Measurements from ENCODE around the gene ASTN2.
A peak's percentile ranks its signal among the peaks of the same experiment; 100 is the strongest.

Gene ASTN2

DNA sequence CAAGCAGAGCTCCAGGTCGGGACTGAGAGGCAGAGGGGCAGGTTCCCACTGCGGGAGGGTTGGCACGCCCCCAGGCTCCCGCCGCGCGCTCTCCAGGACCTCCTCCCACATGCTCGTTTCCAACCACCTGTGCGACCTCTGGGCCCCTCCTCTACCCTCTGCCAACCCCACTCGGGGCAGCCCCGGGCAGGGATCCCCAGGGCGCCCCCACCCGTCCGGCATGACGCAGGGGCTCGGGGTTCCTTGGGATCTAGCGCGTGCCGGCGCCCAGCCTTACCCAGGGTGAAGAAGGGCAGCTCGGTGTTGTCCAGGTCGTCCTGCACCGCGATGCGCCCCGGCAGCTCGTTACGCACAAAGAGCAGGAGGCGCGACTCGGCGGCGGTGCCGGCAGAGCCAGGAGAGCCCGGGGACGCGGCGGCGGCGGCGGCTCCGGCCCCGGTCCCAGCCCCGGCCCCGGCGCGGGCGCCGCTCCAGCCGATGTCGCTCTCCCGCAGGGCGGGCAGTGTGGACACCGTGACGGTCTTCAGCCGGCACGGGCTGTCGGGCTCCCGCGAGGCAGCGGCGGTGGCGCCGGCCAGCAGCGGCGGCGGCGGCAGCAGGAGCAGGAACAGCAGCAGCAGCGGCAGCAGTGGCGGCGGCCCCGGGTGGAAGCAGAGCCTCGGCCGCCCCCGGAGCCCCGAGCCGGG, 494 bp downstream of the ASTN2 start:
- DNase-seq = peak; percentile 48

DNA sequence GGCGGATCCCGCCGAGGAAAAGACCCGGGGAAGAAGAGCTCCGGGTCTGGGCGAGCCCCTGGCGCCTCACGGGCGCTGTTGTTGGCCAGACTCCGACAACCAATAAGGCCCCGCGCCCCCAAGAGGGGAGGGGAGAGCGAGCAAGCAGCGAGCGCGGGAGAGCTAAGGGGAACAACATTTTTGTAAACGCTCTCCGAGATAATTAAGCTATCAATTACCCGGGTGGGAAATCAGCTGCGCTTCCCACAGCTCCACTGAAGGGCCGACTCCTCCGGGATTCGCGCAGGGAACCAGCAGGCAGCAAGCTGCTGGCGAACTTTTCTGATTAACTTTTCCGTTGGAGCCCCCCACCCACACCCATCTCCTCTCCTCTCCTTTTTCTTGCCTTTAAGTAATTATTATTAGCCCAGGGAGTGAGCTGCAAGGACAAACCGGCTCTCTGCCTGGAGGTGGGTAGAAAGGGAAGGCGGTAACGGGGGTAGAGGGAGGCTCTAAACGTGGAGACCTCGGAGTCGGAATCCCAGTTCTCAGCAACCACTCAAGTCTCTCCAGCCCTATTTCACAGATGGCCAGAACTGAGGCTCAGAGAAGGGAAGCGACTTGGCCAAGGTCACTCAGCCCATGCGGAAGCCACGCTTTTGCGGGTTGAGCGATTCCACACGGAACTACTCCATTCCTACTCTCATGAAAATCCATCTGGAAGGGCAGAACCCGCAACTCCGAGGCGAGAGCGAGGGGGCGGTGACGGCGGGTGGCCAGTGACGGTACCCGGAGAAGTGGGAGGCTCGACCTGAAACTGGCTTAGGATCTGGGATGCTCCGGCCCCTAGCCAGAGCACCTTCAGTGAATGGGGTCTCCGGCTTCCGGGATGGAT, 1.3 kb downstream of the ASTN2 start:
- peak; percentile 44 for DNase-seq

DNA sequence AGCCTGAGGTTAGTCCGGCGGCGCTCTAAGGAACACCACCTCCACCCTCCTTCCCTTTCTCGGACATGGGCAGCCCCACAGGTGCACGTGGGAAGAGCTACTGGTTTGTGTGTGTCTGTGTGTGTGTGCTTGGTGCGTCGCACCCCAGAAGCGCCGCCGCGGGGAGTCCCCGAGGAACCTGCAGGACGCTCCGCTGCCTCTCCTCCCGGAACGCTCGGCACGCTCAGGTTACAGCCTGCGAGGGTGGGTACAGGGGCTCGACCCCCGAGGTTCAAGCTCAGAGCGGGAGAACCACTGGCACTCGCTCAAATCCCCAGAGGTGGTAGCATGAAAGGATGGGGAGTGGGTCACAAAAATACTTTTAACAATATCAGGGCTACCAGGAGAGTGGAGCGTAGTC, 2.0 kb downstream of the ASTN2 start:
- DNase-seq = peak; percentile 11

DNA sequence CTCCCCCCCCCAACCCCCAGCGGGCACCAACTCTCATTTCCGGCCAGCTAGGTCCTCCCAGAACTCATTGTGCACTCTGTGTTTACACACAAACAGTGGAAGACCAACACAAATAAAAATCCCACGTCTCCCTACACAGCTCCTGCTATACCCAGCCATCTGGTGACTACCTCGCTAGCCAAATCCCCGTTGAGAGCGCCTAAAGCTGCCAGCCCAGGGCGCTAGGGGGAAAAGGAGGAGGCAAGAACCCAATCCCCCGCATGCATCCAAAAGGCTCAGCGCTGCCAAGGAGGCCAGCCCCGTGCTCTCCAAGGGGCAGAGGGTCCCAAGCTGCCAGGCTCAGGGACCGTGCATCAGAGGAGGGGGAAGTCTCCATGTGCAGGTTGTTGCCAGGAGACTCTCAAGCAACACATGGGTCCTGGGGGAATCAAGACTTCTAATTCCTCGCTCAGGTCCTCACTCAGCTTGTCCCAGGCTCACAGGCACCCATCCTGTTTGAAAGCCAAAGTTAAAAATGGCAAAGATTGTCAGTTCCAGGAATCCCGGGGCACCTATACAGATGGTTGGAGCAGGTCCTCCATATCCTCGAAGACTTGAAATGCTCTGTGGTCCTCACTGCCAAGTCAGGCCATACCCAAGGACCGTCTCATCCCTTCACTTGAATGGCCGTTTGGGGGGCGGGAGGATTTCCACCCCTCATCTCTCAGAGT, 2.7 kb downstream of the ASTN2 start:
- DNase-seq = peak; percentile 5

DNA sequence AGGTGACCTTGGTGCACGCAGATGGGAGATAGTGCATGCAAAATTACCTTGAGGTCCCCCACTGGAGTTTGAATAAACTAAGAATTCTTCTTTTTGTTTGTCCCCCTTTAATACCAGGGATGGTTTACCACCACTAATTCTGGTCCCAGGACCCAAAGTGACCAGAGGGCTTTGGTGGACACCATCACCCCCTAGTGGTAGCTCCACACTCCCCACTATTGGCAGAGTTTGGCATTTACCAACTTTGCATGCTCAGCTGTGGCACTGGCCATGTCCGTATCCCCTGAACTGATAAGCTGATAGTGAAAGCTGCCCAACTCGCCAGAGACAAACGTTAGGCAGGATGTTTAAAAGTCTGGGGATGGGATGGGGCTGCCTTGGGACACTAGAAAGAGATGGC, 3.3 kb downstream of the ASTN2 start:
- DNase-seq = peak; percentile 69

DNA sequence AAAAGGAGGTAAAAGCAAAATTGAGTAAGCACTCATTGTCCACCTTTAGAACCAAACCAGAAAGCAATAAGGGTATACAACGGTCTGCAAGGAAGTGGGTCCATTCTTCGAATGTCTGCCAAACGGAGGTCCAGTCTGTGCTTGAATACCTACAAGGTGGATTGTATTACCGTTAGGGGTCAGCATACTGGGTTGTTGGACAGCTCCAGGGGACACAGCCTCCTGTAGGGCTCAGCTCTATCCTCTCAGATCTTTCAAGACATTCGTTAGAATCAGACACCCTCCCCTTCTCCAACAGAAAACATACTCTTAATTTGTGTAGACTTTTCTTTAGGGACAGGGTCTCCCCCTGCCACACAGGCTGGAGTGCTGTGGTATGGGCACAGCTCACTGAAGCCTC, 5.5 kb downstream of the ASTN2 start:
- no peak for DNase-seq

DNA sequence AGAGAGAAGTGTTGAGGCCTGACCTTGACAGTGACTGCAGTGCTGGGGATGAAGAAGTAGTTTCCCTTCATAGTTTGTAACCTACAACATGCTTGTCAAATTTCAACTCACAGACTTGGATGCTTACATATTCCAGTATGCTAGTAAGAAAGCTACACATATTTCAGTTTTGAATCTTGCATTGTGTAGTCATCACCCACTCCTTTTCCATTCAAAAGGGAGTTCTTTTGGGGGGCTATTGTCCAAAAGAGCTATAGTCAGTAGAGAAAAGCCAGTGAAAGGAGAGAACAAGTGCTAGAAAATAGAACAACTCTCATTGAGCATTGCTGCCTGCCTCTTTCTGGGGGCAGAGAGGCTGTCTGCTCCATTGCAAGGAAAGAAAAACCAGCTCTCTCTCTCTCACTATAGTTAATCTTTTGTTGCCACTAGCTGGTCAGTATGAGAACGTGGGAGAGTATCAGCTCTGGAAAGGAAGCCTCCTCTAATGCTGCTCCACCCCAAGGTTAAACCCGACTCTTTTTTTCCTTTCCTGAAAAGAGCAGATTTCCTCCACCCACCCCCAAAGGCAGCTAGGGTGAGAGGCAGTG, 7.3 kb downstream of the ASTN2 start:
- DNase-seq = no peak

DNA sequence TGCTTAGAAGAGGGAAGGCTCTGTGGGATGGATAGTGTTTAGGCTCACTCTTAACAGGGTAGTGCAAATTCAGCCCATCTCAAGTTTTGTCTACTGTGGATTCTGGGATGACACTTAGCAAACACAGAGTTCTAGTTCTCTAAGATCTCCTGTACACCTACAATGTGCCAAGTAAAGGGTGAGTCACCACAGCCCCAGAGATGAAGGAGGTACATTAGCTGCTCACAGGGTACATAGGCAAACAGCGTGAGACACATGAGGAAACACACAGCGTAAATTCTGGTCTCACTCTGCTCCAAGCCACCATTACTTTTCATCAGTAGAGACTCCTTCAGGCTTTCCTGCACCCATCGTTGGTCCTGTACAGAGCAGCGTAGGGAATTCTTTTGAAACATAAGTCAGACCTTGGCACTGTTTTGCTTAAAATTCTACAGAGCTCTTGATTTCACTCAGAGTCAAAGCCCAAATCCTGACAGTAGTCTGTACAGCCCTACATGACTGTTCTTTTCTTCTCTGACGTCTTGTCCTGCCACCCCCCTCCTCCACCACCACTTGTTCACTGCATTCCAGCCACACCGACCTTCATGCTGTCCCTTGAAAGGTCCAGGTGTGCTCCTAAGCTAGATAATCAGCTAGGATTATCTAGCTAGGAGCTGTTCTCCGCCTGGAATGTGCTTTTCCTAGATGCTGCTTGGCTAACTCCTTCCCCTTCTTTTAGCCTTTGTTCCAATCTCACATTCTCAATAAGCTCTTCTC, 8.7 kb downstream of the ASTN2 start:
- DNase-seq = no peak

DNA sequence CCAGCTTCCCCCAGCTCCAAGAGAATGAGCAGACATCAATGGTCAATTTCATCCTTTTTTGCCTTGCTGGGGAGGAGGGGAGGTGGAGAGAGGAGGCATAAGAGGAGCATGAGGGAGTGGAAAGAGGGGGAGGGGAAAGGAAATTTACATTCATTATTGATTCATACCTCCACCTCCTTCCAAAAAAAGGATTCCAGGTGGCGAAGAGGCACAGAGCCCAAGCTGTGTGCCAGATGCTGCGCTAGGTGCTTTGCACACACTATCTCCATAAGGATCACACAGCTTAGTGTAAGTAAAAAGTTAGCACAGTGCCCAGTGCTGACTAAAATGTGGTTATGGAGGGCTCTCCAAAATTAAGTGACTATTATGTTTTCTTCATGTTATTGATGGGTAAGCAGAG, 11.0 kb downstream of the ASTN2 start:
- DNase-seq = peak; percentile 48

DNA sequence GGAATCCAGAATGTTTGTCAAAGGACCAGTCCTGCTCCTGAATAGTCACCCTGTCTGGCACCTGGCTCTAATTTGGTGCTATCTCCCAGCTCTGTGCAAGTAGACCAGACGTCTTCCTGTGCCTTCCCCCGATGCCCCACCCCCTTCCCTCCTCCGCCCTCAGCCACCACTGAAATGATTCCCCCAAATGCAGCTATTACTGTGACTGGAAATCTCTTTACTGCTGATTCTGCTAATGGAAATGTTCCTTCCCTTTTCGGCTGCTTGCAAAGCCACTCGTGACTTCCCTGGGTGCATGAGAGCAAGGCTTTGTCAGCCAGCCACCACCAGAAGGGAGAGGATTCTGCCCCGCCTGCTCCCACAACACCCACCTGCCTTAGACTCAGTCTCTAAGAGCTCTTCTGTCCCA, 11.4 kb downstream of the ASTN2 start:
- peak; percentile 24 for DNase-seq

DNA sequence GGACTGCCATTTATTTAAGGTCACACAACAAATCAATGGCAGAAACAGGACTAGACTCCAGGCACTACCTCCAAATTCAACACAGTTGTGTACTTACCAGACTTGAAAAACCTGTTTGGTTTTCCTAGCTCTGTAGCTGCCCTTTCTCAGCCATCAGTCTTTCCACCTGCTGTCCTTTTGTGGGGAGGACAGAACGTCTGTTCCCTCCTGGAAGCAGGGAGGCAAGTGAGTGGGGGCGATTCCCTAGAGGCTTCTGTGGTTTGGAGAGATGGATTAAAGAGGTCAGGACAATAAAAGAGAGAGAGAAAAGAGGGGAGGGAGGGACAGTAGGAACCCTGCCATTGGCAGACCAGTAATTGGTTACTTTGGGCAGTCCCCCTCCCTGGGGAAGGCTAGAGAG, 14.7 kb downstream of the ASTN2 start:
- peak; percentile 95 for DNase-seq

DNA sequence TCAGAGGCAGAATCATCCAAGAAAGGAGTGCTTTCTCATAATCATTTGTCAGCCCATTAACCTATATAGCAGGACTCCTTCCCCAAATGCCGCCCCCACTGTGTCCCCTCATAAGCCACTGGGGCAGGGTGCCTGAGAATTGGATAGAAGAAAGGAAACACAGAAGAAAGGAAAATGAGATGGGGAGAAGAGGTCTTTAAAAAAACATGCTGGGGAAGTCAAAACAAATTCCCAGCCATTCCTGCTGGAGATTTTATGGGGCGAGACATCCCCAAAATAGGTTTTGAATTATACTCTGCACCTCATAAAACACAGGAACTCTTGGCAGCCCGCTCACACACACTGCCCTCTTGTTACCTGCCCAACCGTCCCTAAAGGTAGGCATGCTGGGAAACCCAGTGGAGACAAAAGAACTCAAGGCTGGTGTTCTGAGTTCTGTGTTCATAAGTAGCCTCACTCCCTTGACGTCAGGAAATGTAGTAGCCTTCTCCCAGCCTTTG, 19.7 kb downstream of the ASTN2 start:
- DNase-seq = no peak

DNA sequence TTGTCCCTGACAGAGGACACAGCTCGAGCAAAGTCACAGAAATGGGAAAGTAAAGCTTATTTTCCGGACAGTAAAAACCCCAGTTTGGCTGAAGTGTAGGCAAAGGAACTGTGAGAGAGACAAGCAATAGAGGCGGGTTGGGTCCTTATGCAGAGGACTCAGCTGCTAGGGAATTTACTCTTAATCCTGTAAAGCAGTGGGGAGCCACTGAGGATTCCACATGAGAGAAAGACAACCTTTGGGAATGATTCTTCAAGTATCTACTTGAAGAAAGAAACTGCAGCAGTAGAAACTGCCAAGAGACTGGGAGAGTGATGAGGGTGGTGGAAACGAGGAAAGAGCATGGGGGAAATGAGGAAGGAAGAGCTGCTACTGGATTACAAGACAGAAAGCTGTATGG, 20.2 kb downstream of the ASTN2 start:
- no peak for DNase-seq

DNA sequence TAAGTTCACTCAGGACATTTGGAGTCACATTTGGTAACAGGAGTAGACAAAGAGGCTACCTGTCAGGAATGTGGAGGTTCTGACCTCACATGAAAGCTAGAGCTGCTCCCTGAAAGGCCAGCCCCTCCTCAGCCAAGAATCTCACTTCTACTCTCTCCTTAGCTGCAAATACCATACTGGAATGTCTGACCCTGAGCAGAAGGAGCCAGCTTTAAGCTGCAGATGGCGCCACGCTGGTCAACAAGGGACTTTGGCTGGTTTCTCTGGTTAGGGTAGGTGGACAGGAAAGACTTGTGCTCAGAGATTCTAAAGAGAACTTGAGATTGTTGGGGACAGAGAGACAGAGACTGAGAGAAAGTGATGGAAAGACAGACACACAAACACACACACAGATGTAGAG, 21.9 kb downstream of the ASTN2 start:
- no peak for DNase-seq

DNA sequence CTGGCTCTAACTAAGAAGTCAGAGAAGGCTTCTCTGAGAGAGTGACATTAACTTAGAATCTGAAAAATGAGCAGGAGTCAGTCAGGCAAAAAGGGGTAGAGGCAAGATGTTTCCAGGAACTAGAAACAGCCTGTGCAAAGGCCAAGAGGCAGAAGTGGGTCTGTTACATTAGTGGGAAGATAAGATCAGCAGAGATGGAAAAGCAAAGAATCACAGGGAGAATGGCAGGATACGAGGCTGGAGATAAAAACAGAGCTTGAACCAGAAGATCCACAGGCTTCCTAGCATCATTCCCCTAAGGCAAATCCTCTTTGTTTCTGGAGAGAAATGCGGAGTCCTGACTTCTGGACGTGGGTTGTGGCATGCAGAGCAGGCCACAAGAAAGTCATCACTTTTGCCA, 27.4 kb downstream of the ASTN2 start:
- no peak for DNase-seq

DNA sequence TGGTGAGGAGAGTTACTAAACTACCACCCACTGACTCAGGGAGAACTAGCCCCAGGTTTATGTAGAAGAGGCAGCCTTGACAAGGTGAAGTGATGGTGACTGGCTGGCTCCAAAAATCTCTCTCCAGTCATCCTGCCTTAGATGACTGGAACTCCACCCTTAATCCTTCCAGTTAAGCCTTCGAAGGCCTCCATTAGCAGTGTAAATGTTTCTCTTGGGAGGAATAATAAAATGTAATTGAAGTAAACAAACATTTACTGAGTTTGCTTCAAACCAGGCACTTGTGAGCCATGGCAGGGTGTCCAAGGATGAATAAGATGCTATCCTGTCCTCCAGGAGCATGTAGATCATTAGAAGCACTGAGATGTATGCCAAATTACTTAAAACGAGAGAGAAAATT, 35.5 kb downstream of the ASTN2 start:
- no peak for DNase-seq

DNA sequence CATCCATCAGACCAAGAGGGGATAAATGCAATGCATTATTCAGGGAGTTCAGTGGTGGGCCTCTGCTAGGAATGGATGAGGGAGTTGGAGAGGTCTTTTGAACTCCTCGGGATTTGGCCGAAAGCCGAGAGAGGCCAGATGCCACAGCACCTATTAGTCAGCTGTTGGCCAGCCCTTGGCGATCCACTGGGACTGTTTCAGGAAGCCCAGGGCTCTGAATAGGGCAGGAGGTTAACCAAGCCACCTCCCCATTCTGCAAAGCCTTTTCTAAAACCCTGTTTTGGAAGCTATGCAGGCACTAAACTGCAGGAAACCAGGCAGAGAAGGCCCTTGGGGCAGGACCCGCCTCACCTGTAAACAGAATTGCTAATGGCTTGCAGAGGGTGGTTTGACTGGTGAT, 37.8 kb downstream of the ASTN2 start:
- no peak for DNase-seq

DNA sequence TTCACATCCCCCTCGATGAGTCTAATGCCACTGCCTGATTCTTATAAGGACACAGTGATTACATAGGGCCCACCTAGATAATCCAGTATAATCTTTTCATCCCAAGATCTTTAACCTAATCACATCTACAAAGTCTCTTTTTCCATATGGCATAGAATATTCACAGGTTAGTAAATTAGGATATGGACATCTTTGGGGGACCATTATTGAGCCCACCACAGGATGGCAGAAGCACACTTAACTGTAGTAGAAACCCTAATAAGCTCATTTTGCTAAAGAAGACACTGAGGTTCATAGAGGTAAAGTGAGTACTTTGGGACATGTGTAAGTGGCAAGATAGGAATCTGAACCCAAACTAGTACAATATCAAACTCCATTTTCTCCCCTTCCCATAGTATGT, 38.9 kb downstream of the ASTN2 start:
- DNase-seq = no peak

DNA sequence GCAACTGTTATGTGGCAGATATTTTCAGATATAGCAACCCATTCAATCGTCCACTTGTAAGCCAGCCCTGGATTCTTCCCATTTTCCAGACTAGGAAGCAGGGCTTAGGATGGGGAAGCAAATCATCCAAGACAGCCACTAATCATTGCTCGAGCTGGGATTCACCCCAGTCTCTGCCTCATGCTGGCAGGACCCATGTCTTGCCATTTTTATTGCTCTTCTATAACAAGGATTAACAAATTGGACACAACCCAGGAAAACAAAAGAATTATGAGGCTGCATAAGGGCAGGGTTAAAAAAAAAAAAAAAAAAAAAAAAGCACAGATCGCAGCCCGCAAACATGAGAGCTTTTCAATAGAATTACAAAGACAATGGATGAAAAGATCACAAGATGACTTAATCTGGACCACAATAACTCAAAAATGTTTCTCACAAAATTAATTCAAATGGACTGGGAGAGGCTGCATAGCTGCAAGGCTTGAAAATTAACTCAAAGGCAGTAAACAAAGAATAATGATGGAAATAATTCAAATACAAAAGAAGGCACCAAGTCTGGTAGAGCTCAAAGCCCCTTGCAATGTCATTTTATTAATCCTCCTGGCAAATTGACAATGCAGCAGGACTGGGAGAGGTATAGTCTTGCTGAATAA, 40.7 kb downstream of the ASTN2 start:
- no peak for DNase-seq

DNA sequence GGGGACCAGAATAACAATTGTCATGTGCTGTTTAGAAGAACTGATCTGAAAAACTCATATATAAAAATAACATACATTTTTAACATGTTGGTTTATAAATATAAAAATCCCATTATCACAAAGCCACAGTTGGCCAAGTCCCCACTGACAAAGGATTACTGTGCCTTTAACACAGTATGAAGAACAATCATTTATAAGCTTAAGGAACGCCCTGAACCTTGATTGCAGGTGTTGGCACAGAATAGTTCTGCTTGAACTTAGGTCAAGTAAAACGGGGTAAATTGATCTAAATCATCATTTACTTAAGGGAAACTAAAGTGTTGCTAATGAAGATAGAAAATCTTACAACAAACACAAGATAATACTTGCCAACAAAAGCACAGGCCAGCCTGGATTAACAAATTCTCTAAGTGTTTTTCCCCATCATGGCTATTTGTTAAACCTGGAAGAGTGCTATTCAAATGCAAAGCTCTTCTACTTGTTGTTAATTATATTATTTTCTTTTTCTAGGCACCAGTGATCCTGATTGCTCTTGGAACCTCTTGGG, 46.1 kb downstream of the ASTN2 start:
- no peak for DNase-seq

DNA sequence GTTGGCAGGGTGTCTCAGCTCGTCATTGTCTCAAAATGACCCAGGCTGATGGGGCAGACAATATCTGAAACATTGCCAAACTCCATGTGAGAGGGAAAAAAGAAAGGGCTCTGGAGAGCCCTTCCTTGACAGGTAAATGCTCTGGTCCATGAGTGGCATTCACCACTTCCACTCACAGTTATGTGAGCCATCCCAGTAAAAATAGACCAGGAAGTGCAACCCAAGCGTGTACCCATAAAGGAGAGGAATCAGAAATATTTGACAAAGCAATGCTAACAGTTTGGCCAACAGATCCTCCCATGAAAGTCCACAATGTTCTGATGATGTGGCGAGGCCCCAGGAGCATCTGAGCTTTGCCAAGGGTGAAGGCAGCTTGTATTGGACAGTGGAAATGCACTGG, 49.4 kb downstream of the ASTN2 start:
- DNase-seq = no peak

DNA sequence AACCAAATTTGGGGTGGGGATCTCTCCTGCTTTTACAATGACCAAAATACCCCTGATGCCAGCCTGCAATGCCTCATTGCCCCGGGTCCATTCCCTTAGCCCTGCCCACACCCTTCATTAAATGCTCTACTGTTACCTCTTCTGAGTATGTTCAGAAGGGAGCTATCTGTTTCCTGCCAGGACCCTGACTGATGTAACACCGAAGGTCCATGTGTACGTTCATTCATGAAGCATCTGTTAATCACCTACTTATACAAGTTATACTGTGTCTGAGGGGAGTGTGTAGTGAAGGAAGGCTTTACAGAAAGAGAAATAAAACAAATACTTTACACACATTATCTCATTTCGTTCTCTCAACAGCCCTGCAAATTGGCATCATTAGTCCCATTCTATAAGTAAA, 51.9 kb downstream of the ASTN2 start:
- DNase-seq = no peak

Measured in NCI-H526 treated with DMSO at 0.1 percent for 48 hours (cell line).